ENCODE results near the gene NFKB2.

Gene NFKB2

DNA sequence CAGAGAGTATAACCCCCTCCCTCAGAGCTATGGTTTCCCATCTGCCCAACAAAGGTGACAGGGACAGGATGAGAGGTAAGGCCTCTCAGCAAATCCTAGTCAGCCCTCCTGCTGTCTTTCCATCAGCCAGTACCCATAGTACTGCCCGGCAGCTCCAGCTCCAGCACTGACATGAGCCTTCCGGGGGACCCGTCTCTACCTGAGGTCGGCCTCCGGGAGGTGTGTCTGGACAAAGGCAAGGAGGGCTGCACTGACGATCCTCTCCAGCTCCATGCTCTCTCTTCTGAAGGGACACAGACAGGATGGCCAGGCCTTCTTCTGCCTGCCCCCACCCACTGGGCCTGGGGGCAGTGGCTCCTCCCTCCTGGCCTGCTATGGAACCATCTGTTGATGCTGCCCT, 29.4 kb downstream of the NFKB2 start:
- no peak for DNase-seq

DNA sequence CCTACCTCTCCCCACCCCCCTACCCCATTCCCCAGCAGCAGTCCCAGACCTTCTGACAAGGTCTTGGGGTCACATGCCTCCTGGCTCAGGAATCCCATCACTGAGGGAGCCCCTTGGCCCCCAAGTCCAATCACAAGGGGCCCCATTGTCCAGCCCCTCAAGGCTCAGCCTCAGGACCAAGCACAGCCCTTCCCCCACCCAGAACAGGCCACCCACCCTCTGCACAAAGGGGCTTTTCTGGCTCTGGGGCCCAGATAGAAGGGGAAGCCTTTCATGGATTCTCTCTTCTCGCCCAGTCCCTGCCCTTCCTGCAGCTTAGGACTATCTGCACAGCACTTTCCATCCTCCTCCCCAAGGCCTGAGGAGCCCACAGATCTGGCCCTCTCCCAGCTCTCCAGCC, 29.9 kb downstream of the NFKB2 start:
- DNase-seq = no peak

GRCh38 chr10:102426803-102427287, 31.3 kb downstream of the NFKB2 start:
- DNase-seq = no peak

DNA sequence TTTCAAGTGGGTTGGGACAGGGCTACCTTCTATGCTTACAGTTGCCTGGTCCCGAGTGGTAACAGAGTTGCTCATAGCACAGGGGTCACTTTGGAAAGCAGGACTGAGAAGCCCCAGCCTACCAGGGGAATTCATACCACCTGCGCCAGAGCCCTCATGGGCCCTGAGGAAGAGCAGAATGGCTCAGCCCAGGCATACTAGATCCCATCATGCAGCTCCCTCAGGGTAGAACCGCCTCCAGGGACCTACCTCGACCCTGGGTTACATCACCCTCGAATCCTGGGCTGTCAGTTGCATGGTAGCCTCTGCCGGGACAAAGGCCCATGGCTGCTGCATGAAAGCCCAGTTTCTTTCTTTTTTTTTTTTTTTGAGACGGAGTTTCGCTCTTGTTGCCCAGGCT, 34.0 kb downstream of the NFKB2 start:
- no peak for DNase-seq

GRCh38 chr10:102431452-102432124, 36.1 kb downstream of the NFKB2 start:
- DNase-seq = no peak

DNA sequence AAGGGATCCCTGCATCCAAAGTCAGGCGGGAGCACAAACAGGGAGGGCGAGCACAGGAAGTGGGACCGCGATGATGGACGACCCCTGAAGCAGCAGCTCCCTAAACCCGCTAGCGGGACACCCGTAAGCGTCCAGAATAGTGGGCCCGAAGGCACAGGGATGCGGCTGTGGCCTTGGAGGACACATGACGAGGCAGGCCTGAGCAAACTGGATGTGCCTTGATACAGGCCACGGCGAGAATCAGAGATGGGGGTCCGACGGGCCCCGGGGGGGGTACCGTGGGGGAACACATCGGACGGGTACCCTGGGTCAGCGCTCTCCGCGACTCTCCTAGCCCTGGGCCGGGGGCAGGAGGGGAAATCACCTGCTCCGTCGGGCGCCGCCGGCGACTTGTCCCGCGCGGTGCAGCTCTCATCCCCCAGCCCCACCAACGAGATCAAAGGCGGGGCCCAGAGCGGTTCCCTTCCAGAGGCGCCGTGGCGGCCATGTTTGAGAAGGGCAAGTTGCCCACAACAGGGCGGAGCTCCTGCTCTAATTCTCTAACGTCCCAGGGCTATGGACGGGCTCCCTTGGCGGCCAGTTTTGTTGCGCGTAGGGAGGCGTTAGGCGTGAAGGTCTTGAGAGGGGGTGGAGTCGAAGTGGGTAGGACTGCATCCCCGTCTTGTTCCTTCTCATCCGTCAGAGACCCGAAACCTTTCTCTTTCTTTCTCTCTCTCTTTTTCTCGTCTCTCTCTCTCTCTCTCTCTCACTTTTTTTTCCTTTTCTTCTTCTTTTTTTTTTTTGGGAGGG, 36.9 kb downstream of the NFKB2 start, which contains the start of gene CUEDC2:
CUEDC2 (minus strand) TSS at position 413 of the 789 bp plus-strand sequence. CDS start 7,386 bp downstream, outside the sequence.
- peak; percentile 88 to 92 for DNase-seq

- DNase-seq = no peak
These were observed 38.1 kb downstream of the NFKB2 start for GRCh38 chr10:102433619-102434046.

DNA sequence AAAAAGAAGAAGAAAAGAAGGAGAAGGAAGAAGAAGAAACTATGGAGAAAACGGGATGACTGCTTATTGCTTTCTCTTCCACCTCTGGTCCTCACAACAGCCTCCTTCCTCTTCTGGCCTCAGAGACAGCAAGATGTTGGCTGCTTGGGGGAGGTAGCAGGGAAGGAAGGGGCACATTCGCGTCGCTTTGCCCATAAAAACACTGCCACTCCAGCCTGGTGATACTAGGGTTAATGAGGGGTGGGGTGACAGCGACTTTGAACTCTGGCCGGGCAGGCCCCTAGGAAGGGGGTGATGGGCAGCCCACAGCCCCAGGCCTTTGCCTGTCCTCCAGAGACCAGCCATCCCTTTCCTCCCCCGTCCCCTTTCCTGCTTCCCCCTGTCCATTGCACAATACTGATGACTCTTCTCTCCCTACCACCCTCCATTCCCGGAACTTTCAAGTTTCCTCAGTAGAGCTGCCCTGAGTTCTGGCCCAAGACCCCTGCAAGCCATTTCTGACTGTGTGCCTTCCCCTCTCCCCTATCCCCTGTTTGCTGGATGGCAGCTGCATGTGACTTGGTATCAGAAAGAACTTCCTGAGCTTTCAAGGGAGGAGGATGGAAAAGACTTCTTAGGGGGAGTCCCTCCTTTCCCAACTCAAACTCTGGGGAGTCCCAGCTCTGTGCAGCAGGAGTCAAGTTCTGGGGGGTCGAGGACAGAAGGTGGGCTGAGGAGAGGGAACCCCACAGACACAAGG, 39.1 kb downstream of the NFKB2 start:
- no peak for DNase-seq

- DNase-seq = no peak
These were observed 39.6 kb downstream of the NFKB2 start for GRCh38 chr10:102435133-102435497.

GRCh38 chr10:102435529-102436233, 40.2 kb downstream of the NFKB2 start:
- no peak for DNase-seq

- no peak for DNase-seq
These were observed 40.8 kb downstream of the NFKB2 start for GRCh38 chr10:102436312-102436711.

DNA sequence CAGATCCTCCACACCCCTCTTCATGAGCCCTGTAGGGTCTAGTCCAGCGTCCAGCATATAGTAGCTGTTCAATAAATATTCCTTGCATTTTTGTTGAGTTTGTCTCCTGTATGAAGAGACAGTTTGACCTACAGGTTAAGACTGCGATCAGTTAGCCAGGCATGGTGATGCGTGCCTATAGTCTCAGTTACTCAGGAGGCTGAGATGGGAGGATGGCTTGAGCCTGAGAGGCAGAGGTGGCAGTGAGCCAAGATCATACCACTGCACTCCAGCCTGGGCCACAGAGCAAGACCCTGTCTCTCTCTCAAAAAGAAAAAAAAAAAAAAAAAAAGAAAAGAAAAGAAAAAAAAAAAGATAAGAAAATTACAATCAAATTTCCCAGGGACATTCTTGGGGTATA, 42.0 kb downstream of the NFKB2 start:
- DNase-seq = no peak

GRCh38 chr10:102438374-102438773, 42.9 kb downstream of the NFKB2 start:
- no peak for DNase-seq

GRCh38 chr10:102444851-102445250, 49.3 kb downstream of the NFKB2 start:
- no peak for DNase-seq

- peak; percentile 35 to 45 for DNase-seq
These were observed 54.0 kb downstream of the NFKB2 start for GRCh38 chr10:102449321-102450123.

DNA sequence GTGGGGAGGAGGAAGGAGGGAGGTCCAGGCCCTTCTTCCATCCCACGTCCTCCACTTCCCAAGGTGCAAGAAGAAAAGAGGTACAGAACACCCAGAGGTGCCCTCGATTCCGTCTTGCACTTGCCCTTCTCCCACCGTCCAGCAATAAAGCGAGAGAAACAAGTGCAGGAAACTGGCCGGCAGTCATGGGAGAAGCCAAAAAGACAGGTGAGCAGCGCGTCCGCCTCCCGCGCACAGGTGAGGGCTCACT, 54.5 kb downstream of the NFKB2 start:
- DNase-seq = no peak

GRCh38 chr10:102450374-102451104, 55.0 kb downstream of the NFKB2 start:
- DNase-seq = peak; percentile 63 to 69

DNA sequence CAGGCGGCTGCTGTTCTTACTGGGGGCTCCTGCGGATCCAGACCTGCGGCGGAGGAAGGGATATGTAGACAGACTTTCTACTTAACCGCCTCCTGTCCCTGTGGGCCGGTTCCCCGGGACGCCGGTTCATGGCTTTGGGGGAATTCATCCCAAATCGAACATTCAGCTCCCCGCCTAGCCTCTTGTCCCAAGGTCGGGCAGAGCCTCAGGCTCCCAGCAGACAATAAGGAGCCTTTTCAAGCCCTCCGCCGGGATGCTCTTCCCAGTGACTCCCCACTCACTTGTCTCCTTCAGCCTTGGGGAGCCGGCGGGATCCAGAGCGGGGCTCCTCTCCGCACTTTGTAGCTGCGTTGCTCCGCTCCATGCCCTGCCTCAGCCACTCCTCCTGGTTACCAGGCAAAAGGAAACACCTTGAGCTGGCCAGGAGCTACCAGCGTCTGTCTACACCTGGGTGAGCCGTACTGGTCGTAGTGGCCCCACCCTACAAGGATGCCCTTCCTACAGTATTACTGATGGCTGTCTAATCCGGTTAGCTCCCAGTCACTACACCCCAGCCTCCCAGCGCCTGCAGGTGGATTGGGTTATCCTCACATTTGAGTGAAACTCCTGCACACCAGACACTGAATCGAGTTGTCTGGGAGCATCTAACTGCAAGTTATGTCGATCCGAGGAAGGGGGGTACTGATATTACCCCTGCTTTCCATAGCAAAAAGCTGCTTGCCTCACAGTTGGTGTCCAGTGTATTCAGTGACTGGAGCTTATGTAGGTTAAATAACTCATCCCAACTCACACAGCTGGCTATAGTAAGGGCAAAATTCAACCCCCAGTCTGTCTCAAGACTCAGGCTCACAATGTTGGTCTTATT, 55.8 kb downstream of the NFKB2 start, which contains the start of gene C10orf95:
C10orf95 (minus strand) TSS at position 439 of the 865 bp plus-strand sequence. CDS start 450 bp downstream, outside the sequence.
- DNase-seq = no peak
